HG02884 (cell line): ENCODE results near the gene NPR1.
"Not testable (repeated sequence)": the region's sequence is repeated elsewhere in the genome, so short reads cannot be mapped to it uniquely, and the experiment has no call there.

Source experiments
- ATAC-seq: cut with Tn5 transposase; IDR thresholded peaks from one replicate; pipeline ENCODE4 v1.9.1; 2021; ENCODE audit warnings: mild to moderate bottlenecking, moderate library complexity; ENCODE audit not compliant: unreplicated experiment

Gene NPR1

GRCh38 chr1:153679337-153680119, 1.0 kb downstream of the NPR1 start:
- no peak for ATAC-seq

- no peak for ATAC-seq
These were observed 1.6 kb downstream of the NPR1 start for GRCh38 chr1:153680120-153680403.

DNA sequence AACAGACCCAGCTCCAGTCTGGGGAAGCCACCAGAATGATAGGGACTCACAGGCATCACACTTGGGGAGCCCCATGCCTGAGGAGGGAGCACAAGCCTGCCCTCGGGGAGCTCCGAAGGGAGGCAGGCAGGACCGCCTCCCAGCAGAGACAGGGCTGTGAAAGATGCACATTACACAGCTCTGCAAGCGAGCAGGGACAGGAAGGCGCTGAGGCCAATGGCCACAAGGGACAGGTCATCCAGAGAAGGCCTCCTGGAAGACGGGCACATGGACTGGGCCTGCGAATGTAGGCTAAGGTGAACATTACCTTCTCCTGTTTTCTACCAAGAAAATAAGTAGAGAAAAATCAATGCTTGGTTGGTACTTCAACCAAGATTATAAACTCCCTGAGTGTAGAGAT, 4.2 kb downstream of the NPR1 start:
- no peak for ATAC-seq

- ATAC-seq = no peak
These were observed 5.4 kb downstream of the NPR1 start for GRCh38 chr1:153683854-153684253.

- ATAC-seq = no peak
These were observed 6.4 kb downstream of the NPR1 start for GRCh38 chr1:153684892-153685291.

DNA sequence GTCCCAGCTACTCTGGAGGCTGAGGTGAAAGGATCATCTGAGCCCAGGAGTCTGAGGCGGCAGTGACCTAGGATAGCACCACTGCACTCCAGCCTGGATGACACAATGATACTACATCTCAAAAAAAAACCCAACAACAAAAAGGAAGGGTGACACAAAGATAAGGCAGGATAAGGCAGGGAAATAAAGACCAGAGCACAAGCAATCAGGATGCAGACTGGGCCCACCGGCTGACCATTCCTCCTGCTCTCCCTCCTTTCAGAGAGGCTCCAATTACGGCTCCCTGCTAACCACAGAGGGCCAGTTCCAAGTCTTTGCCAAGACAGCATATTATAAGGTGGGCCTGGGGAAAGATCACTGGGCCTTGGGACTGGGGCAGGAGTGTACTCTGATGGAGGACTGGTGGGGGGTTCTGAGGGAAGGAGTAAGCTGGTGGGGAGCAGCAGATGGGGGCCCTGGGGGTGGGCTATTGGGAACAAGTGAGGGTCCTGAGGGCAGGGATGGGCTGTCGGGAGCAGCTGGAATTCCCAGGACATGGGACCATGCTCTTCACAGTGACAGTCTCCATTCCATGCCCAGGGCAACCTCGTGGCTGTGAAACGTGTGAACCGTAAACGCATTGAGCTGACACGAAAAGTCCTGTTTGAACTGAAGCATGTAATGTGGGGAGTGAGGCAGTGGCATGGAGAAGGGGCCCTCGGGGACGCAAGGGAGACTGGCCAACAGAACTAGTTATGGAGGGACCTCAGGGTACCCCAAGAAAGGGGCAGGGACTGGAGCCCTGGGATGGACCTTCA, 7.3 kb downstream of the NPR1 start:
- ATAC-seq = no peak

GRCh38 chr1:153687346-153688125, 9.0 kb downstream of the NPR1 start:
- no peak for ATAC-seq

DNA sequence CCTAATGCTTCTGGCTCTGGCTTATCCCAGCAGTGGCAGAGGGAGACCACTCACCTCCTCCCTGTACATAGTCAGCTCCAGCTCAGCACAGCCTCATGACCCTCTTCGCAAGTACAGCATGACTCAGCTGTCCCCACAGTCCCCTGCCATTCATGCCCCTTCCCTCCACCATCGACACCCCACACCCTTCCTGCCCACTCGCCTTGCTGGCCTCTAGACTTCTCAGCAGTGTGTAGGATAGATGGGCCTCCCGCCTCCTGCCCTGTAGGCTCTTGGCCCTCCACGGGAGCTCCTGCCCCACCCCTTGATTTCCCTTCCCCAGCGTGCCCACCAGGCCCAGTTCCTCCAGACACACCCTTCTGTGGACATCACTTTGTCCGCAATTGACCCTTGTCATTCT, 9.8 kb downstream of the NPR1 start:
- no peak for ATAC-seq

- ATAC-seq = no peak
These were observed 10.3 kb downstream of the NPR1 start for GRCh38 chr1:153688736-153689328.

- ATAC-seq = no peak
These were observed 15.0 kb downstream of the NPR1 start for GRCh38 chr1:153693466-153693865.

GRCh38 chr1:153696741-153697140, 18.3 kb downstream of the NPR1 start:
- ATAC-seq = no peak

GRCh38 chr1:153697191-153698019, 18.9 kb downstream of the NPR1 start:
- ATAC-seq = no peak

GRCh38 chr1:153698020-153698922, 19.8 kb downstream of the NPR1 start:
- no peak for ATAC-seq

GRCh38 chr1:153698923-153699714, 20.6 kb downstream of the NPR1 start:
- no peak for ATAC-seq

- ATAC-seq = no peak
These were observed 21.3 kb downstream of the NPR1 start for GRCh38 chr1:153699768-153700167.

GRCh38 chr1:153705484-153705883, 27.0 kb downstream of the NPR1 start:
- no peak for ATAC-seq

GRCh38 chr1:153711026-153711425, 32.5 kb downstream of the NPR1 start:
- no peak for ATAC-seq

GRCh38 chr1:153716211-153716610, 37.7 kb downstream of the NPR1 start:
- ATAC-seq = not testable (repeated sequence)

DNA sequence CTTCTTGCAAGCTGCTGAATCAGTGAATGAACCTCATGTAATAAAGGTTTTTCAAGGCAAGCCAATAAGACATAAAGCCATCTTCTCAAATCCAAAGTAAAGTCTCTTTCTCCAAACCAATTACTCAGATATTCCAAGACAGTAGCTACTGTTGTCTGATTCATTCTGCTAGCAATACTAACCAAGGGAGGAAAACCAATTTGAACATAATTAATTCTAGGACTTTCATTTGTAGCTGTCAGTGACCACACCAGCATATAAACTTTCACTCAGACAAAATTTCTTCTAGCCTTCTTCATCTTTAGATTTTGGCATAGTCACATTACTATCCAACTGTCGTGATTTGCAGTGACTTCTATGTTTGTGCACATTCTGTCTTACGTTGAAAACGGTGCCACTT, 38.8 kb downstream of the NPR1 start:
- no peak for ATAC-seq
